ENCODE data around the gene FBXL14. TPM values are rescaled to one million over a fixed set of nuclear protein-coding genes. Genes with fewer than 3 reads are reported as not detected.
A peak's percentile ranks its signal among the peaks of the same experiment; 100 is the strongest.

FBXL14 gene
- total and polyA plus RNA-seq, 2 of the 13 experiments (the other 11 are each of a cell fraction or from before 2014, with no cell fraction given): 7.0 to 7.4 TPM

GRCh38 chr12:1606021-1606622, 11.7 kb upstream of the FBXL14 start (continued):
- no peak for TF ChIP-seq ZNF639 (CRISPR knock-in tag; conservative IDR thresholded peaks at IDR 0.05)
- TF ChIP-seq, protein P1, sequence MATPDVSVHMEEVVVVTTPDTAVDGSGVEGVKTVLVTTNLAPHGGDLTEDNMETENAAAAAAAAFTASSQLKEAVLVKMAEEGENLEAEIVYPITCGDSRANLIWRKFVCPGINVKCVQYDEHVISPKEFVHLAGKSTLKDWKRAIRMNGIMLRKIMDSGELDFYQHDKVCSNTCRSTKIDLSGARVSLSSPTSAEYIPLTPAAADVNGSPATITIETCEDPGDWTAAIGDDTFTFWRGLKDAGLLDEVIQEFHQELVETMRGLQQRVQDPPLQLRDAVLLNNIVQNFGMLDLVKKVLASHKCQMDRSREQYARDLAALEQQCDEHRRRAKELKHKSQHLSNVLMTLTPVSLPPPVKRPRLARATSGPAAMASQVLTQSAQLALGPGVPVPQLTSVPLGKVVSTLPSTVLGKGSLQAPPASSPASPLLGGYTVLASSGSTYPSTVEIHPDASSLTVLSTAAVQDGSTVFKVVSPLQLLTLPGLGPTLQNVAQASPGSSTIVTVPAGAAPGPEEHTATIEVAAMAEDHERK (CRISPR knock-in tag; IDR thresholded peaks at IDR 0.05; ENCODE audit: low read depth): no peak
- TF ChIP-seq BCLAF1 (IDR thresholded peaks at IDR 0.05): no peak
- no peak for TF ChIP-seq XBP1 (CRISPR knock-in tag; IDR thresholded peaks at IDR 0.05)
- TF ChIP-seq CREM (IDR thresholded peaks at IDR 0.05): peak; percentile 30; the same call in 1 of the 2 replicates
- no peak for TF ChIP-seq CREM (CRISPR knock-in tag; IDR thresholded peaks at IDR 0.05)
- TF ChIP-seq, protein P2, sequence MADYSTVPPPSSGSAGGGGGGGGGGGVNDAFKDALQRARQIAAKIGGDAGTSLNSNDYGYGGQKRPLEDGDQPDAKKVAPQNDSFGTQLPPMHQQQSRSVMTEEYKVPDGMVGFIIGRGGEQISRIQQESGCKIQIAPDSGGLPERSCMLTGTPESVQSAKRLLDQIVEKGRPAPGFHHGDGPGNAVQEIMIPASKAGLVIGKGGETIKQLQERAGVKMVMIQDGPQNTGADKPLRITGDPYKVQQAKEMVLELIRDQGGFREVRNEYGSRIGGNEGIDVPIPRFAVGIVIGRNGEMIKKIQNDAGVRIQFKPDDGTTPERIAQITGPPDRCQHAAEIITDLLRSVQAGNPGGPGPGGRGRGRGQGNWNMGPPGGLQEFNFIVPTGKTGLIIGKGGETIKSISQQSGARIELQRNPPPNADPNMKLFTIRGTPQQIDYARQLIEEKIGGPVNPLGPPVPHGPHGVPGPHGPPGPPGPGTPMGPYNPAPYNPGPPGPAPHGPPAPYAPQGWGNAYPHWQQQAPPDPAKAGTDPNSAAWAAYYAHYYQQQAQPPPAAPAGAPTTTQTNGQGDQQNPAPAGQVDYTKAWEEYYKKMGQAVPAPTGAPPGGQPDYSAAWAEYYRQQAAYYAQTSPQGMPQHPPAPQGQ (CRISPR knock-in tag; IDR thresholded peaks at IDR 0.05; ENCODE audit: borderline replicate concordance): no peak
- TF ChIP-seq BORCS8-MEF2B (CRISPR knock-in tag; IDR thresholded peaks at IDR 0.05): peak; percentile 46; the same call in 1 of the 2 replicates
- TF ChIP-seq GATA4 (IDR thresholded peaks at IDR 0.05; ENCODE audit: borderline replicate concordance, low read depth): no peak
- no peak for TF ChIP-seq NFYC (CRISPR knock-in tag; IDR thresholded peaks at IDR 0.05)
- no peak for TF ChIP-seq KLF15 (CRISPR knock-in tag; IDR thresholded peaks at IDR 0.05; ENCODE audit: borderline replicate concordance)
- no peak for TF ChIP-seq ZNF598 (CRISPR knock-in tag; IDR thresholded peaks at IDR 0.05; ENCODE audit: borderline replicate concordance)
- TF ChIP-seq ZNF746 (CRISPR knock-in tag; IDR thresholded peaks at IDR 0.05): no peak
- no peak for TF ChIP-seq ZNF720 (CRISPR knock-in tag; IDR thresholded peaks at IDR 0.05)
- TF ChIP-seq ZNF605 (CRISPR knock-in tag; IDR thresholded peaks at IDR 0.05): peak; percentile 71
- TF ChIP-seq, protein P3, sequence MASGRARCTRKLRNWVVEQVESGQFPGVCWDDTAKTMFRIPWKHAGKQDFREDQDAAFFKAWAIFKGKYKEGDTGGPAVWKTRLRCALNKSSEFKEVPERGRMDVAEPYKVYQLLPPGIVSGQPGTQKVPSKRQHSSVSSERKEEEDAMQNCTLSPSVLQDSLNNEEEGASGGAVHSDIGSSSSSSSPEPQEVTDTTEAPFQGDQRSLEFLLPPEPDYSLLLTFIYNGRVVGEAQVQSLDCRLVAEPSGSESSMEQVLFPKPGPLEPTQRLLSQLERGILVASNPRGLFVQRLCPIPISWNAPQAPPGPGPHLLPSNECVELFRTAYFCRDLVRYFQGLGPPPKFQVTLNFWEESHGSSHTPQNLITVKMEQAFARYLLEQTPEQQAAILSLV (CRISPR knock-in tag; IDR thresholded peaks at IDR 0.05; ENCODE audit: borderline replicate concordance): no peak
- TF ChIP-seq, protein P4, sequence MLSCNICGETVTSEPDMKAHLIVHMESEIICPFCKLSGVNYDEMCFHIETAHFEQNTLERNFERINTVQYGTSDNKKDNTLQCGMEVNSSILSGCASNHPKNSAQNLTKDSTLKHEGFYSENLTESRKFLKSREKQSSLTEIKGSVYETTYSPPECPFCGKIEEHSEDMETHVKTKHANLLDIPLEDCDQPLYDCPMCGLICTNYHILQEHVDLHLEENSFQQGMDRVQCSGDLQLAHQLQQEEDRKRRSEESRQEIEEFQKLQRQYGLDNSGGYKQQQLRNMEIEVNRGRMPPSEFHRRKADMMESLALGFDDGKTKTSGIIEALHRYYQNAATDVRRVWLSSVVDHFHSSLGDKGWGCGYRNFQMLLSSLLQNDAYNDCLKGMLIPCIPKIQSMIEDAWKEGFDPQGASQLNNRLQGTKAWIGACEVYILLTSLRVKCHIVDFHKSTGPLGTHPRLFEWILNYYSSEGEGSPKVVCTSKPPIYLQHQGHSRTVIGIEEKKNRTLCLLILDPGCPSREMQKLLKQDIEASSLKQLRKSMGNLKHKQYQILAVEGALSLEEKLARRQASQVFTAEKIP (CRISPR knock-in tag; IDR thresholded peaks at IDR 0.05; ENCODE audit: borderline replicate concordance): no peak
- peak; percentile 50; the same call in 1 of the 2 replicates for TF ChIP-seq FOXJ3 (CRISPR knock-in tag; IDR thresholded peaks at IDR 0.05; ENCODE audit: borderline replicate concordance)

Data from HepG2 (cell line).